Measurements from ENCODE around the gene PTBP2.

The PTBP2 gene

DNA sequence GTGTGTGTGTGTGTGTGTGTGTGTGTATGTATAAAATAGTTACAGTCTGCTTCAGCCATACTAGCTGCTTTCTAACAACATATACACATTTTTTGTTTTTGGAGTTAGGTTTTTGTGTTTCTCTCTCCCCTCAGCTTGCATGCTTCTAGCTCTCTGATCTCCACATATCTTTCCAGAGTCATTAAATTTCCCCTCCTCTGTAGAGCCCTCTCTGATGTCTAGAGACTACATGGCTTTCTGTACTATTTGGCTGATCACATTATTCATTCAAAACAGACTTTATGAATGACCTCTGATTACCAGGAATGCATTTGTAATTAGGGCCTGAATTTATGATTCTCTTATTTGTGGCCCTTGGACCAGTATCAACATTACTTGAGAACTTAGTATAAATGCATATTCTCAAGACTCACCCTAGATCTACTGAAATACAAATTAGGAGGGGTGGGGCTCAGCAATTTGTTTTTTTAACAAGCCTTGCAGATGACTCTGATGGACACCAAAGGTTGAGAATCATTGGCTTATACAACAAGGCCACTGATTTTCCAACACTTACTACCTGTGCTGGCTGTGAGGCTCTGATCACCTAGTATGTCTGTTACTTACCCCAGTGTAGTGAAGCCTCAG lies 104.5 kb downstream of the PTBP2 start:
- no peaks in the 10 kb centered on the region for H3K4me1 ChIP-seq (ENCODE audit: low read length)
- H2AFZ ChIP-seq (ENCODE audit: low read depth, low read length): no peak overlapping the region
- no peak overlapping the region for H3K4me3 ChIP-seq (ENCODE audit: low read length)
- H4K20me1 ChIP-seq (ENCODE audit: insufficient read depth, low read length): no peaks in the 10 kb centered on the region
- H3K79me2 ChIP-seq (ENCODE audit: low read length): no peaks in the 10 kb centered on the region
- no peak for TF ChIP-seq EZH2phosphoT487 (IDR thresholded peaks at IDR 0.05; ENCODE audit: low read depth)
- no peak for TF ChIP-seq CTCF (IDR thresholded peaks at IDR 0.05; ENCODE audit: low read depth, low read length)
- H3K4me2 ChIP-seq (ENCODE audit: low read length): no peak overlapping the region
- H3K27ac ChIP-seq (ENCODE audit: low read length): no peak overlapping the region
- no peaks in the 10 kb centered on the region for H3K27me3 ChIP-seq (ENCODE audit: low read depth, low read length)
- H3K9ac ChIP-seq (ENCODE audit: low read length): no peak overlapping the region
- H3K9me3 ChIP-seq (ENCODE audit: insufficient read depth, low read length): no peaks in the 10 kb centered on the region
- no peaks in the 10 kb centered on the region for H3K36me3 ChIP-seq (replicated peaks; ENCODE audit: low read depth, low read length)

GRCh38 chr1:96833376-96833775 lies 111.8 kb downstream of the PTBP2 start:
- Histone ChIP-seq H3K9ac (ENCODE audit: low read length) (no peak overlapping the region), H3K27ac (ENCODE audit: low read length) (no peak overlapping the region), H3K79me2 (ENCODE audit: low read length) (no peaks in the 10 kb centered on the region), H3K4me2 (ENCODE audit: low read length) (no peak overlapping the region), H3K9me3 (ENCODE audit: insufficient read depth, low read length) (no peaks in the 10 kb centered on the region), H3K4me1 (ENCODE audit: low read length) (peaks cover 14% of the 10 kb centered on the region), H3K27me3 (ENCODE audit: low read depth, low read length) (no peaks in the 10 kb centered on the region), H3K4me3 (ENCODE audit: low read length) (no peak overlapping the region), H4K20me1 (ENCODE audit: insufficient read depth, low read length) (no peaks in the 10 kb centered on the region), H2AFZ (ENCODE audit: low read depth, low read length) (no peak overlapping the region), H3K36me3 (replicated peaks; ENCODE audit: low read depth, low read length) (no peaks in the 10 kb centered on the region)
- TF ChIP-seq EZH2phosphoT487 (IDR thresholded peaks at IDR 0.05; ENCODE audit: low read depth): no peak
- TF ChIP-seq CTCF (IDR thresholded peaks at IDR 0.05; ENCODE audit: low read depth, low read length): no peak

GRCh38 chr1:96834986-96835385 lies 113.4 kb downstream of the PTBP2 start:
- TF ChIP-seq CTCF (IDR thresholded peaks at IDR 0.05; ENCODE audit: low read depth, low read length) (no peak), EZH2phosphoT487 (IDR thresholded peaks at IDR 0.05; ENCODE audit: low read depth) (no peak)
- no peak overlapping the region for H2AFZ ChIP-seq (ENCODE audit: low read depth, low read length)
- no peaks in the 10 kb centered on the region for H3K27me3 ChIP-seq (ENCODE audit: low read depth, low read length)
- H3K36me3 ChIP-seq (replicated peaks; ENCODE audit: low read depth, low read length): no peaks in the 10 kb centered on the region
- no peaks in the 10 kb centered on the region for H4K20me1 ChIP-seq (ENCODE audit: insufficient read depth, low read length)
- H3K27ac ChIP-seq (ENCODE audit: low read length): no peak overlapping the region
- no peak overlapping the region for H3K4me2 ChIP-seq (ENCODE audit: low read length)
- no peak overlapping the region for H3K4me3 ChIP-seq (ENCODE audit: low read length)
- H3K4me1 ChIP-seq (ENCODE audit: low read length): peaks cover 14% of the 10 kb centered on the region
- no peaks in the 10 kb centered on the region for H3K9me3 ChIP-seq (ENCODE audit: insufficient read depth, low read length)
- H3K79me2 ChIP-seq (ENCODE audit: low read length): no peaks in the 10 kb centered on the region
- no peak overlapping the region for H3K9ac ChIP-seq (ENCODE audit: low read length)

- Histone ChIP-seq H3K4me2 (ENCODE audit: low read length) (no peak overlapping the region), H2AFZ (ENCODE audit: low read depth, low read length) (no peak overlapping the region), H3K4me3 (ENCODE audit: low read length) (no peak overlapping the region)
These were observed 115.6 kb downstream of the PTBP2 start for GRCh38 chr1:96837057-96837780.

More at GRCh38 chr1:96837057-96837780, 115.6 kb downstream of the PTBP2 start:
- no peaks in the 10 kb centered on the region for H4K20me1 ChIP-seq (ENCODE audit: insufficient read depth, low read length)
- H3K9me3 ChIP-seq (ENCODE audit: insufficient read depth, low read length): no peaks in the 10 kb centered on the region
- no peaks in the 10 kb centered on the region for H3K79me2 ChIP-seq (ENCODE audit: low read length)
- H3K27ac ChIP-seq (ENCODE audit: low read length): no peak overlapping the region
- no peak overlapping the region for H3K9ac ChIP-seq (ENCODE audit: low read length)
- H3K4me1 ChIP-seq (ENCODE audit: low read length): peaks cover 14% of the 10 kb centered on the region
- TF ChIP-seq CTCF (IDR thresholded peaks at IDR 0.05; ENCODE audit: low read depth, low read length) (no peak), EZH2phosphoT487 (IDR thresholded peaks at IDR 0.05; ENCODE audit: low read depth) (no peak)
- H3K27me3 ChIP-seq (ENCODE audit: low read depth, low read length): no peaks in the 10 kb centered on the region
- H3K36me3 ChIP-seq (replicated peaks; ENCODE audit: low read depth, low read length): no peaks in the 10 kb centered on the region

Measured in OCI-LY3 (cell line).